H7 (cell line): ENCODE measurements around the gene C7orf25. TPM values are rescaled to one million over a fixed set of nuclear protein-coding genes. Genes with fewer than 3 reads are reported as not detected.

Experiments used
- DNase-seq: peaks from one replicate; pipeline ENCODE4 v3.0.0; 2012
- H3K27me3 ChIP-seq: 2 replicates; pipeline ENCODE4 v1.6.0; 2011; ENCODE audit warnings: mild to moderate bottlenecking, low read length; ENCODE audit not compliant: control insufficient read depth, insufficient read depth
- H3K36me3 ChIP-seq: replicated peaks from 2 replicates; pipeline ENCODE4 v1.5.1; 2011; ENCODE audit warnings: low read length; ENCODE audit not compliant: control insufficient read depth, insufficient read depth
- H3K4me3 ChIP-seq: 2 replicates; pipeline ENCODE4 v1.5.1; 2011; ENCODE audit warnings: low read depth, mild to moderate bottlenecking, control low read depth, low read length, moderate library complexity; ENCODE audit not compliant: insufficient read depth
- total RNA-seq: library from RNA; depleted of rRNA; stranded (reverse); fragments of >200 nt; shearing (Covaris generic); gene quantifications from 2 replicates; pipeline ENCODE4 v1.2.3, GENCODE V29; 2014; rRNA removed

Gene C7orf25
- total RNA-seq, 1 experiment from 2014 or later: 5.4 TPM

GRCh38 chr7:42876182-42877068 lies 35.4 kb downstream of the C7orf25 start:
- DNase-seq: peak; percentile 70
- Histone ChIP-seq H3K36me3 (no peaks in the 10 kb centered on the region), H3K27me3 (no peaks in the 10 kb centered on the region), H3K4me3 (no peak overlapping the region)

- DNase-seq: no peak
- Histone ChIP-seq H3K27me3 (no peaks in the 10 kb centered on the region), H3K36me3 (peaks cover 1% of the 10 kb centered on the region), H3K4me3 (no peak overlapping the region)
Observed at GRCh38 chr7:42869131-42870020, 42.5 kb downstream of the C7orf25 start.

- no peak for DNase-seq
- Histone ChIP-seq H3K4me3 (no peak overlapping the region), H3K36me3 (peaks cover 1% of the 10 kb centered on the region), H3K27me3 (no peaks in the 10 kb centered on the region)
Observed at GRCh38 chr7:42868480-42868879, 43.4 kb downstream of the C7orf25 start.

Other genes with a start within 250 kb of the C7orf25 start
- 185 and 190 TPM in 2 replicates for gene PSMA2, start 20.1 kb upstream of the C7orf25 start, total RNA-seq
- 89.8 and 95.0 TPM in 2 replicates for gene MRPL32, start 20.3 kb upstream of the C7orf25 start, total RNA-seq
- 4.2 and 4.3 TPM in 2 replicates for gene HECW1, start 200.6 kb upstream of the C7orf25 start, total RNA-seq